Fibroblast of villous mesenchyme (primary cell): ENCODE results near the gene STH. TPM values are rescaled to one million over a fixed set of nuclear protein-coding genes. Genes with fewer than 3 reads are reported as not detected.

Experiments used
- DNase-seq: peaks from one replicate; pipeline ENCODE4 v3.0.0-alpha.2; 2010; ENCODE audit warnings: low read depth
- H3K4me3 ChIP-seq: 2 replicates; pipeline ENCODE4 v1.5.1; 2011; ENCODE audit warnings: low read depth, mild to moderate bottlenecking, low read length
- total RNA-seq: library from RNA; depleted of rRNA; stranded (reverse); fragments of >200 nt; gene quantifications from 2 replicates; pipeline ENCODE4 v1.2.3, GENCODE V29; 2012
- TF ChIP-seq, protein P1 (sequence below): IDR thresholded peaks from 2 replicates; pipeline ENCODE4 v1.5.1; 2012; ENCODE audit warnings: low read depth, mild to moderate bottlenecking, low read length; ENCODE audit not compliant: insufficient read depth

STH gene
- total RNA-seq, 1 donor: not detected

DNA sequence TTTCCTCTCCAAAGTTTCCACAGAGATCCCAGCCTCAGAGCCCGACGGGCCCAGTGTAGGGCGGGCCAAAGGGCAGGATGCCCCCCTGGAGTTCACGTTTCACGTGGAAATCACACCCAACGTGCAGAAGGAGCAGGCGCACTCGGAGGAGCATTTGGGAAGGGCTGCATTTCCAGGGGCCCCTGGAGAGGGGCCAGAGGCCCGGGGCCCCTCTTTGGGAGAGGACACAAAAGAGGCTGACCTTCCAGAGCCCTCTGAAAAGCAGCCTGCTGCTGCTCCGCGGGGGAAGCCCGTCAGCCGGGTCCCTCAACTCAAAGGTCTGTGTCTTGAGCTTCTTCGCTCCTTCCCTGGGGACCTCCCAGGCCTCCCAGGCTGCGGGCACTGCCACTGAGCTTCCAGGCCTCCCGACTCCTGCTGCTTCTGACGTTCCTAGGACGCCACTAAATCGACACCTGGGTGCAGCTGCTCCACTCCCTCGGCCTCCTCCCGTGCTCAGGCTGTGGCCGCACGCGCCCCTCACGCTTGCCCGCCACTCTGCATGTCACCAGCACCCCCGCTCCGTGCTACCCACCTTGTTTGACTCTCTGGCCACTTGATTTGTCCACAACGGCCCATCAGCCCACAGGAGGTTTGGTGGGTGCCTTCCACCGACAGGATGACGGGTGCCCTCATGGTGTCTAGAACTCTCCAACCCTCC, 15.3 kb upstream of the STH start:
- no peak overlapping the region for H3K4me3 ChIP-seq
- DNase-seq: no peak
- TF ChIP-seq, protein P1, sequence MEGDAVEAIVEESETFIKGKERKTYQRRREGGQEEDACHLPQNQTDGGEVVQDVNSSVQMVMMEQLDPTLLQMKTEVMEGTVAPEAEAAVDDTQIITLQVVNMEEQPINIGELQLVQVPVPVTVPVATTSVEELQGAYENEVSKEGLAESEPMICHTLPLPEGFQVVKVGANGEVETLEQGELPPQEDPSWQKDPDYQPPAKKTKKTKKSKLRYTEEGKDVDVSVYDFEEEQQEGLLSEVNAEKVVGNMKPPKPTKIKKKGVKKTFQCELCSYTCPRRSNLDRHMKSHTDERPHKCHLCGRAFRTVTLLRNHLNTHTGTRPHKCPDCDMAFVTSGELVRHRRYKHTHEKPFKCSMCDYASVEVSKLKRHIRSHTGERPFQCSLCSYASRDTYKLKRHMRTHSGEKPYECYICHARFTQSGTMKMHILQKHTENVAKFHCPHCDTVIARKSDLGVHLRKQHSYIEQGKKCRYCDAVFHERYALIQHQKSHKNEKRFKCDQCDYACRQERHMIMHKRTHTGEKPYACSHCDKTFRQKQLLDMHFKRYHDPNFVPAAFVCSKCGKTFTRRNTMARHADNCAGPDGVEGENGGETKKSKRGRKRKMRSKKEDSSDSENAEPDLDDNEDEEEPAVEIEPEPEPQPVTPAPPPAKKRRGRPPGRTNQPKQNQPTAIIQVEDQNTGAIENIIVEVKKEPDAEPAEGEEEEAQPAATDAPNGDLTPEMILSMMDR: no peak

DNA sequence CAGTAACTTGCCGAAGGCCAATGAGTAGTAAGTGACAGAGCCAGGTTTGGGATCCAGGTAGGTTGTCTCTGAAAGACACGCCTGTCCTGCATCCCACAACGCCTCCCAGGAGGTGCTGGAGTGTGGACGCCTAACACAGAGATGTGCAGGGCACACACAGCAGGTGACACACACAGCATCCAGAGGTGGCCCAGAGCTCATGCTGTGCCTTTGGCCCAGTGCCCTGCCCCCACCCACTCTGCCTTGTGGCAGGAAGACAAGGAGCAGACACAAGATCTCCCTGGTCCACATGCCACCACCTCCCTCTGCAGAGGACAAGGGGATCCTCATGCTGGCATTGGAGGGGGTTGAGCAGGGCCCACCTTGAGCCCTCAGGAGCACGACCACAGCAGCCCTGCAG, 14.7 kb upstream of the STH start:
- TF ChIP-seq, protein P1: no peak
- no peak overlapping the region for H3K4me3 ChIP-seq
- DNase-seq: no peak

DNA sequence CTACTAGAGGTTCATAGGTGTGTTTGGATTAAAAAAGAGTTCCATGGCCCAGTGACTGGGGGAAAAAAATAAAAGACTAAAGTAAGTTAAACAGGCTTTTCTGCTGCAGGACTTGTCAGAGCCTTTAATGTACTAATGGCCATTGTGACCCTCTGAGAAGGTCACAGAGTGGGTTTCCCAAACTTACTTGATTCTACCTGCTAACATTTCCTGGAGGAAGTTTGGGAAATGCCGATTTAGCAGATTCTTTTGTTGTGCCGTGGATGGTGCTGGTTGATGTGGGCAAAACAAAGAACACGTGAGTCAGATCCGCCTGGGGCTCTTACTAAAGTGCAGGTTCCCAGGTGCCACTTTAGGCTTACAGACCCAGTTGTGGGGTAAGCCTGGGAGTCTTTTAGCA, 13.6 kb upstream of the STH start:
- no peak overlapping the region for H3K4me3 ChIP-seq
- no peak for DNase-seq
- TF ChIP-seq, protein P1: no peak

DNA sequence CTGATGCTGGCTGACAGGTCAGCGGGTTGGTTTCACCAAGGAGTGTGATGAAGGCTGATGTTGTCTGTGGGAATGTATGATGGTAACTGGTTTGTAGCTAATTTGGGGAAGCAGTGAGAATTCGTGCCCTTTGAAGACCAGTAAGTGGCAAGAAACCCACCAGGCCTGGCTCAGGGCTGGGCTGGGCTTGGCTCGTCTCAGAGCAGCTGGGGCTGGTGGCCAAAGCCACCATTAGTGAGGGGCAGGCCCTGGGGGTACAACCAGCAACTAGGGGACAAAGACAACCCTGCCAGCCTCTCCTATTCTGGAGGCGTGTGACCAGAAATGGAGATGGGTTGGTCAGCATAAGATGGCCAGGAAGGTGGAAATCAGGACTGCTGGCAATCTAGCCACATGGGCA, 13.0 kb upstream of the STH start:
- no peak for DNase-seq
- TF ChIP-seq, protein P1: no peak
- no peak overlapping the region for H3K4me3 ChIP-seq

DNA sequence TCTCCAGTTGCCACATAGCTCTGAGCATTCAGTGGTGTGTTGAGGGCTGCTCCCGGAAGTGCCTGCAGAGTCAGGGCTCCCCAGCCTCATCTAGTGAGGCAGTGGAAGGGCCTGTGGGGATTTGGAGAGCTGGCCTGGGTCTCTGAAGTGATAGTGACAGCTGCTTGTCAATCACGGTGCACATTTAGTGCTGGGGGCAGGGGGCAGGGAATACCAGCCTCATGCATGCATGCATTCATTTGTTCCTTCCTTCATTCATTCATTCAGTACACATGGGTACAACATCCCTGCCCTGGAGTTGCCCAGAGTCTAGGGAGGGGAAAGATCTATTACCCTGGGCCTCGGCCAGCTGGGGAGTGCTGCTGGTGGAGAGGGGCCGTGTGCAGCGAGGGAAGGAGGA, 11.3 kb upstream of the STH start:
- DNase-seq: no peak
- TF ChIP-seq, protein P1: no peak

DNA sequence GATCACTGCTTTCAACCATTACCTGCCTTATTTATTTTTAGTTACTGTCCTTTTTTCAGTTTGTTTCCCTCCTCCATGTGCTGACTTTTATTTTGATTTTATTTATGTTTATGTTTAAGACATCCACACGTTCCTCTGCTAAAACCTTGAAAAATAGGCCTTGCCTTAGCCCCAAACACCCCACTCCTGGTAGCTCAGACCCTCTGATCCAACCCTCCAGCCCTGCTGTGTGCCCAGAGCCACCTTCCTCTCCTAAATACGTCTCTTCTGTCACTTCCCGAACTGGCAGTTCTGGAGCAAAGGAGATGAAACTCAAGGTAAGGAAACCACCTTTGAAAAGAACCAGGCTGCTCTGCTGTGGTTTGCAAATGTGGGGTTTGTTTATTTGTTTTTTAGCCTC, 9.3 kb upstream of the STH start:
- DNase-seq: no peak
- H3K4me3 ChIP-seq: no peak overlapping the region
- TF ChIP-seq, protein P1: no peak

More for the DNA sequence above, 11.3 kb upstream of the STH start:
- H3K4me3 ChIP-seq: no peak overlapping the region

DNA sequence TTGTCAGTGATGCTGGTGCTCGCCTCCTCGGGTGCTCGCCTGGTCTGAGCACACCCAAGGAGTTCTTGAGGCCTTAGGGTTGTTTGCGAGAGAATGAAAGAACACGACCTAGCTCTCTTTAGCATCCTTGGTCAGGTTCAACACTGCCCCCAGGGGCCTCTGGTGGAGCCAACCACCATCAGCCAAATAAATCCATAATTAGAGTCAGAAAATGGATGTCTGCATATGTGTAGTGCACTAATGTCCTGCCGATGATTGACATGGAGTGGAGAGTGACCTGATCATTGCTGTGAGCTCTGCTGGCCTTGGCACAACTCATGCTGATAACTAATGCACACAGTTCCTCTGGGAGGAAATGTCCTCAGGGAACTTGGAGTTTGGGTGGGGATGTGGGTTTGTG, 8.2 kb upstream of the STH start:
- DNase-seq: no peak
- no peak overlapping the region for H3K4me3 ChIP-seq
- TF ChIP-seq, protein P1: no peak
